NCI-H345 (cell line): ENCODE measurements around the gene SCYGR4.
A peak's percentile ranks its signal among the peaks of the same experiment; 100 is the strongest.
"Not testable (repeated sequence)": the region's sequence is repeated elsewhere in the genome, so short reads cannot be mapped to it uniquely, and the experiment has no call there.

Experiments used
- DNase-seq: peaks from one replicate; lab custom pipeline; 2025; lab: John Stamatoyannopoulos, UW

Gene SCYGR4, protein sequence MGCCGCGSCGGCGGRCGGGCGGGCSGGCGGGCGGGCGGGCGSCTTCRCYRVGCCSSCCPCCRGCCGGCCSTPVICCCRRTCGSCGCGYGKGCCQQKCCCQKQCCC

DNA sequence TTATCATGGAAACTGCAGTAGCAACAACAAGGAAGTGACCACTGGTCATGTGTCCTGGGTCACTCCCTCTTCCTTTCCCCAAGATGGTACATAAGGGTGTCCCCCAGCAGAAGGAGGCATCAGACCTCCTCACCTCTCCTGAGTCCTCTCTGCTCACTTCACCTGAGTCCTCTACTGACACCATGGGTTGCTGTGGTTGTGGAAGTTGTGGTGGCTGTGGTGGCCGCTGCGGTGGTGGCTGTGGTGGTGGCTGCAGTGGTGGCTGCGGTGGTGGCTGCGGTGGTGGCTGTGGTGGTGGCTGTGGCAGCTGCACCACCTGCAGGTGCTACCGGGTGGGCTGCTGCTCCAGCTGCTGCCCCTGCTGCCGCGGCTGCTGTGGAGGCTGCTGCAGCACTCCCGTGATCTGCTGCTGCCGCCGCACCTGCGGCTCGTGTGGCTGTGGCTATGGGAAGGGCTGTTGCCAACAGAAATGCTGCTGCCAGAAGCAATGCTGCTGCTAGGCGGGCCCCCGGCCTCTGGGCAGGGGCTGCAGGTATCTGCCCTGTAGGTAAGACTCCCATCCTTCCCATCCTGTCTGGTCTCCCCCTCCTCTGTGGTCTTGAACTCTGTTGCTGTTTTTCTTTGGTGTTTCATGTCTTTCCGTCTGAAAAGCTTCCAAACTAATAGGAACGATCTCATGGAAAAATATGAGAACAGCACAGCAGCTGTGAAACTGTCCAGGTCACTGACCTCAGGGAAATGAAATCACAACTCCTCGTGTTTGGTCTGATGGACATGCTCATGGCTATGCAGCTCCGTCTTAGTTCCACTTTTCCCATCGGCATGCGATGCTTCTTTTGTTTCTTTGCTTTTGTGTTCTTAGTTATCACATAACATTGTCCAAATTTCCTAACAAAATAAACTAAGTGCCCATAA, at the start of gene SCYGR4:
Gene SCYGR4, plus strand, starts transcription at position 183 of the 915 bp plus-strand sequence. Its CDS starts 0 bp downstream, at position 183.
- DNase-seq = no peak

DNA sequence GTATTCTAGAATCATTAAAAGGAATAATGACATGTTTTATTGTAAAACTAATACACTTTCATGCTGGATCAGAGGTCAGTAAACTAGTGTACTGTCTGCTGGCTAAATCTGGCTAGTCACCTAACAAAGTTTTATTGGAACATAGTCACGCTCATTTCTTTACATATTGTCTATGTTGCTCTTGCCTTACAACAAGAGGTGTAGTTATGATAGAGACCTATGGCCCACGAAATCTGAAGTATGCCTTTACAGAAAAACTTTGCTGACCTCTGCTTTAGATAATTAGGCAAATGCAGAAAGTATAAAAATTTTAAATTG, 48.5 kb upstream of the SCYGR4 start:
- DNase-seq = no peak

DNA sequence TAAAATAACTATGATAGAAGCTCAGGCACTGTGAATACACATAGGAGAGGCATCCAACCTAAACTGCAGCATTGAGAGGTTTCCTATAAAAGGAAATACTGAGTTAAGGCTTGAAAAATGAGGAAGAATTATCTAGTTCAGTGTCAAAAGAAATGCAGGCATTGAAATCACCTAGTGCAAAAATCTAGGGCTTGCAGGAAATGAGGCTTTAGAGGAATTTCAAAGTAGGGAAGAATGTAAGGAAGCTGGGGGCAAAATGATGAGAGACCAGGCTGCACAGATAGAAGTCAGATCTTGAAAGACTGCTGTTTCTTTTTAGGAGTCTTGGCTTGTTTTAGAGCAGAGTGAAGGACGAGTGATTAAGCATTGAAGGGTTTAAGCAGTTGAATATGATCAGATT, 46.7 kb upstream of the SCYGR4 start:
- DNase-seq = no peak

DNA sequence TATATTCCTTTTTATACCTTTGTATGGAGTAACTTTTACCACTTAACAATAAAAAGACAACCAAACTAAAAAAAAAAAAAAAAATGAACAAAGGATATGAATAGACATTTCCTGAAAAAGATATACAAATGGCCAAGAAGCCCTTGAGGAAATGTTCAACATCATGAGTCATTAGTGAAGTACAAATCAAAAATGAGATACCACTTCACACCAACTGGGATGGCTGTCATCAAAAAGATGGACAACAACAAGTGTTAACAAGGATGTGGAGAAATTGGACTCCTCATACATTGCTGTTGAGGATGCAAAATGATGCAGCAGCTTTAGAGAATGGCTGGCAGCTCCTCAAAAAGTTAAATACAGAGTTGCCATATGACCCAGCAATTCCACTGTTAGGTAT, 41.2 kb upstream of the SCYGR4 start:
- no peak for DNase-seq

DNA sequence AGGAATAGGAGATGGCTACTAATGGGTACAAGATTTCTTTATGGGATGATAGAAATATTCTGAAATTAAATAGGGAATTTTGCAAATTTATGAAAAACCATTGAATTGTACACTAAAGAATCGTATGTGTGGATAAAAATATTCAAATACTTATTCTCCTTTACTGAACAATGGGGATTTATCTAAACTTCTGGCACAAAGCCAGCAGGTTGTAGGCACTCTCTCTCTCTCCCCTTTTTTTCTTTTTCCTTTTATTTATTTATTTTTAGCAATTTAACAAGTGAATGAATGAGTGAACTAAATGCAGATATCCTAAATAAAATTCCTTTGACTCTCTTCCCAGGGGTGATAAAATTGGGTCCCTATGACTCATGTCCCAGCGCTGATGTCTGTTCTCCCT, 40.5 kb upstream of the SCYGR4 start:
- no peak for DNase-seq

DNA sequence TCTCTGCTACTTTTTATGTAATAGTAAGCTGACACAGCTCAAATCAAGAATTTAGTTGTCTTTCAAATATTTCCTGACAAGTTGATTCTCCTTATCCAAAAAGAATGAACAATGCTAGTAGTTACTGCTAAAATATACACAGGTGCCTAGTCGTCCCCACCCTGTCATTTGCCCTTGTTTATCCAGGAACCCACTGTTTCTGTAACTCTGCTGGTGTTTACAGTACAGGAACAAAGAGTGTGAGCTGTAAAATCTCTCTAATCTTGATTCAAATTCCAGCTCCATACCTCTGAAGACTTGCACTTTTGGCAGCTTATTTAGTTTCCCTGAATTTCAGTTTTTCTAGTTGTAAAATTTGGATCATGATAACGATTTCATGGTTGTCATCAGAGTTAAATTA, 39.7 kb upstream of the SCYGR4 start:
- DNase-seq = no peak

DNA sequence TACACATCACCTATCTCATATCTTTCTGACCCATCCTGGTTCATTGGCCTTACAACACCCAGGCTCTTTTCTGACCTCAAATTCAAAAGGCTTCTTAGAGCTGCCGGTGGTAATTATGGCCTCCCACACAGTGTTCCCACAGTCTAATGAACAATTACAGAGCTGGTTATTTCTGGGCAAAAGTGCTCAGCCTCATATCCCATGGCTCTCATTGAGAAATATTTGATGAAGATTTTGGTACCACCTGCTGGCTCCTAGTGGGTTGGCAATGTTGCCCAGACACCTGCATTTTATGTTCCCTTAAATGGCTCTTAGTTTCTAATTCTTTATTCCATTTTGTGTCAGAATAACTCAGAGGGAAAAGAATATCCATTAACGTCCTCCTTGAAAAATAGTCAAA, 38.7 kb upstream of the SCYGR4 start:
- DNase-seq = no peak

DNA sequence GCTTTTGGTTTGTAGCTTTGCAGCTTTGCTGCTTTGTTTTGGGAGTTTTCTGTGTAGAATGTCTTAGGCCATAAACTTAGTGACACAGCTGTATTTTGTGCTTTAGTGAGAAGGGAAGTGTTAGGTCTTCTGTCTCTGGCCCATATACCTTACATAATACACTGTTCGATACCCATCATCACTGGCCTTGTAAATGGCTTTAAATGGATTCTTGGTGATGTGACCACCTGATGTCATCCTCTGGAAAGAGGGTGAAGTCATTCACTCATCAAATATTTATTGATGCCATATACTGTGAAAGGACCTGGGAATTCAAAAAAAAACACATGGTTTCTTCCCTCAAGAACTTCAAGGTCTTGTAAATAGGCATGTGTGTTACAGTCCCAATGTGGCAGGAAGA, 37.5 kb upstream of the SCYGR4 start:
- DNase-seq = no peak

DNA sequence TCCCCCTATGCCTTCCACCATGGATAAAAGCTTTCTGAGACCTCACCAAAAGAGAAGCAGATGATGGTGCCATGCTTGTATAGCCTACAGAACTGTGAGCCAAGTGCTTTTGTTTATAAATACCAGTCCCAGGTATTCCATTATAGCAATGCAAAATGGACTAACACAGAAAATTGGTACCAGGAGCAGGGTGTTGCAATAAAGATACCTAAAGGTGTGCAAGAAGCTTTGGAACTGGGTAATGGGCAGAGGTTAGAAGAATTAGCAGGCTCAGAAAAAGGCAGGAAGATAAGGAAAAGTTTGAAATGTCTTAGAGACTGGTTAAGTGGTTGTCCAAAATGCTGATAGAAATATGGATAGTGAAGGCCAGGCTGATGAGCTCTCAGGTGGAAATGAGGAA, 34.9 kb upstream of the SCYGR4 start:
- DNase-seq = no peak

DNA sequence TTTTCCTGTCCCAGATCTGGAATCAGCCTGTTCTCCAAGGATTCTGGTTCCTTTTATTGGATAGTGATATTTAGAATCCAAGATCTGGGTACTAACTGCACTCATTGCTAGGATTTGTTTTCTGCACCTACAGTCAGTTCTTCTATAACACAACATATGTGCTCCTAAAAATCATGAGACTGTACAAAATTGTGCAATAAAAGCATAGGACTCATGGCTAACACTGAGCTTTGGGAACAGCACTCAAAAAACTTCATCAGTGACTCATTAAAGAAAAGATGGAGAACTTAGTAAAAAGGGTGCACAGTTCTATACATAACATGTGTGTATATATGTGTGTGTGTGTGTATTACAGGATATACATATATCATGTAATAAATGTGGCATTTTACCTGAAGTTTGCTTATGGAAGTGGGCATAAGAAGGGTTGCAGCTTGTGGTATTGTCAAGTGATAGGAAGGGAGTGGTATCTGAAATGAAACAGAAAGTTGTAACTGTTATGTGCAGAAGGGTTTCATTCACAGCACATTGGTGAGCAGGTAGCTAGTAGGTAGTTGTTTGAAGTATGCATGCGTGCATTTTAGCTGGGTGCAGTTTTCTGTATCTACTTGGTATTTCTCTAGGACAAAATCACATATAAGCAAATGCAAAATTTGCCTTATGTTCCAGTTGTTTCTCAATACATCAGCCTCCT, 24.5 kb upstream of the SCYGR4 start:
- DNase-seq = no peak

DNA sequence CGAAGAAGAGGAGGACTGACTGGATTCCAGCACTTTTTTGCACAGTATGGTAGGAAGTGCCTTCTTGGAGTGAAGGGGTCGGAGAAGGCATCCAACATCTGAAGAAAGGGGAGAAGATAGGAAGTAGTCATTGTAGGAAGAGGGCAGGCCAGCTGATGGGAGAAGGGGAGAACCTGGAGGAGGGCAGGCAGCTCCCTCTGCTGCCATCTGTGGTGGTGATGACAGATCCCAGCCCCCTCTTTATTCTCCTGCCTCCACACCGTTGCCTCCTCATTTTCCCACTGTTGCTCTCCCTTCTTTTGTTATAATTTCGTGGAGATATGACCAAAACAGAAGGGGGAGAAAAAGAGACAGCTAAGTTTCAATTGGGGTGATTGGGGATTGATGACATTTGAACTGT, 21.5 kb upstream of the SCYGR4 start:
- no peak for DNase-seq

DNA sequence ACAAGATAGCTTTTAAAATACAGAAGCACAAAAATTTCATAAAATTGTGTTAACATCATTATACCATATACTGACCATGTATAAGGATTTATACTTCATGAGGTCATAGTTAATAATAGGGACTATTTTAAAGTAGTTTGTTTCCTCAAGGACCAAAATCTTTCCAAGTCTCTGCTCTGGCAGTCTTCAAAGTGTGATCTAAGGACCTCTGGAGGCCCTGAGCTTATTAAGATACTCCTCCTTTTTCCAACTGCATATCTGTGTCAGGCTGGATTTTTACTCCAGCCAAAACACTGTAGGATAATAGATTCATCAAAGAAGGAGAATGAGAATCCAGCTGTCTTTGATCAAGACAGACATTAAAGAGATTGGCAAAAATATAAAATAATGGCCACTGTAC, 20.3 kb upstream of the SCYGR4 start:
- no peak for DNase-seq

DNA sequence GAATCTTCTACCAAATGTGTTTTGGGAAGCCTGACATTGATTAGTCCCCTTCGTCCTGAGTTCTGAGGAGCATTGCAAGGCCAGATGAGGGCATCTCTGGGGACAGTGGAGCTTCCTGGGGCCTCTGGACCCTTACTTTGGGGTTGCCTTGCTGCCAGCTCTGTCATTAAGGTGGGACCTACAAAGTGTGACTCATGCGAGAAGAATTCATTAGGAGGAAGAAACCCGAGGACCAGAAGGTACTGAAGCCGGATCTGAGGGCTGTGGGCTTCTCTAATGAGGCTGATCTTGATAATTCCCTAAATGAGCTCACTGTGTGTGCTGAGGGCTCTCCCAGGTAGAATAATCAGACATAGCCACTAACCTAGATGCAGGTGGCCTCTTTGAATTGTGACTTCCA, 19.3 kb upstream of the SCYGR4 start:
- DNase-seq = no peak

DNA sequence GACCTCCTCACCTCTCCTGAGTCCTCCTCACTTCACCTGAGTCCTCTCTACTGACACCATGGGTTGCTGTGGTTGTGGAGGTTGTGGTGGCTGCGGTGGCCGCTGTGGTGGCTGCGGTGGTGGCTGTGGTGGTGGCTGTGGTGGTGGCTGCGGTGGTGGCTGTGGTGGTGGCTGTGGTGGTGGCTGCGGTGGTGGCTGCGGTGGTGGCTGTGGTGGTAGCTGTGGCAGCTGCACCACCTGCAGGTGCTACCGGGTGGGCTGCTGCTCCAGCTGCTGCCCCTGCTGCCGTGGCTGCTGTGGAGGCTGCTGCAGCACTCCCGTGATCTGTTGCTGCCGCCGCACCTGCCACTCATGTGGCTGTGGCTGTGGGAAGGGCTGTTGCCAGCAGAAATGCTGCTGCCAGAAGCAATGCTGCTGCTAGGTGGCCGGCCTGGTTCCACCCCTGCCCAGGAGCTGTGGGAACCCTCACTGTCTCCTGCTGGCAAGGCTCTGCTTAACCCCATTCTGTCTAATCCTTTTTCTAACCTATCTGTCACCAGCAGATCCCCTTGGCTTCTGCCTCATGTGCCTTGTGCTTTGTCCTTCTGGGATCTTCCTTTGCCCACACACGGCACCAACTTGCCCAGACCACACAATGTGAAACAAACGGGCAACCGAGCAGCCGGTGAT, 18.3 kb upstream of the SCYGR4 start, which contains the start of gene SCYGR2:
Gene SCYGR2, plus strand, starts transcription at position 59 of the 669 bp plus-strand sequence. Its CDS starts 0 bp downstream, at position 59.
- DNase-seq = not testable (repeated sequence)

DNA sequence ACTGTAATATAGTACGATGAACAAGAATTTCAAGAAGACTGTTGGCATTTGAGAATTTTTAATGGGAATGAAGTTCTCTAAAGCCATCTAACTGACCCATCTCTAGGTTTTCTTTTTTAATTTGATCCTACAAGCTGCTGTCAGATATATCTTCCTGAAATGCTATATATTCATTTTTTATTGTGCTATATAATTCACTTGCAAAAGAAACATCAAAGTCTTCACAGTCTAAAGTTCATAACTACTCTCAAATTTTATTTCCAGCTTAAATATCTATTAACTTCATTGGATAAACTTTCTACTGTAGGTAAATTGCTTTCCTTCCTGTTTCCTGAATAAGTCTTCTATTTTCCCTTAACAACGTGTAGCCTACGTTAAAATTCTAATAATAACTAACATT, 14.9 kb upstream of the SCYGR4 start:
- no peak for DNase-seq

DNA sequence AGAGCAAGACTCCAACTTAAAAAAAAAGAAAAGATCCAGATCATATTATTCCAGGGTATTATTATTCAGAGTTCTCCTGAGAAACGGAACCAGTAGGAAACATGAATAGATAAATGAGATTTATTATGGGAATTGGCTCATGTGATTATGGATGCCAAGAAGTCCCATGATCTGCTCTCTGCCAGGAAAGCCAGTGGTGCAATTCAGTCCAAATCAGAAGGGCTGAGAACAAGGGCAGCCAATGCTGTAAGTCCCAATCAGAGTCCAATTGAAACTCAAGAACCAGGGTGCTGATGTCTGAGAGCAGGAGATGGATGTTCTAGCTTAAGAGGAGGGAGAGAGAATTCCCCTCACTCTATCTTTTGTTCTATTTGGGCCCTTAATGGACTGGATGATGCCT, 10.8 kb upstream of the SCYGR4 start:
- DNase-seq = no peak

DNA sequence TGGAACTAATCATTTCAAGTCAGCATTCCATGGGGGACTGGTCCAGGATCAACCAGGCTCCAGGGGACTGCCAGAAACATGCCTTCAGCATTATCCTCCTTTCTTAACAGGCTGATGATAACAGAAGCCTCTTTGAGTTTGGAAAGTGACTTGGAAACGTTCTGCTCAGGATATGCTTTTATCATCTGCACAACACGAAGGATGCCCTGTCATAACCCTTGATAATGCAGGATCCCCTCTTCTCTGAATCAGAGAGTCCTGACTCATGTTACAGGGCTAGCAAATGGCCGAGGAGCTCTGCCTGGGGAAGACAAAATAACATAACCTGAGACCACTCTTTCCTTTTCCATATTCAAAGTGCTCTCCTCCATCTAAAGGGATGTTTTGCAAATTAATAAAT, 9.4 kb upstream of the SCYGR4 start:
- DNase-seq = no peak

DNA sequence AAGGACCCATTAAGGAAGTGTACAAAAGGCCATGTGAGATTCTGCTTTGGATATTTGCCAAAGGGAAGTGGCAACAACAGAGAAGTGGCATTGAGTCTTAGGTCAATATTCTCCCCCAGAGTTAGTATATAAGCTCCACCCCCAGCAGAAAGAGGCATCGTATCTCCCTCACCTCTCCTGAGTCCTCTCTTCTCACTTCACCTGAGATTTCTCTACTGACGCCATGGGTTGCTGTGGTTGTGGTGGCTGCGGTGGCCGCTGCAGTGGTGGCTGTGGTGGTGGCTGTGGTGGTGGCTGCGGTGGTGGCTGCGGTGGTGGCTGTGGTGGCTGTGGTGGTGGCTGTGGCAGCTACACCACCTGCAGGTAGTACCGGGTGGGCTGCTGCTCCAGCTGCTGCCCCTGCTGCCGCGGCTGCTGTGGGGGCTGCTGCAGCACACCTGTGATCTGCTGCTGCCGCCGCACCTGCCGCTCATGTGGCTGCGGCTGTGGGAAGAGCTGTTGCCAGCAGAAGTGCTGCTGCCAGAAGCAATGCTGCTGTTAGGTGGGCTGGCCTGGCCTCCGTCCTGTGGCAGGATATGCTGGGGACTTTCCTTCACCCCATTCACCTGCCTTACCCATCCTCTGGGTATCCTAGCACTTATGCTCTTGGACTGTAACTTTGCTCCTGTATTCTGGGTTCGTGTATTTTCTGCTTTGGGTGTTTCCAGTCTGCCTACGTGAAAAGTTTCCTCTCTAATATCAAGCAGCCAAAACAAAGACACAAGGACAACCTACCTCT, 8.5 kb upstream of the SCYGR4 start:
- DNase-seq = peak; percentile 66

DNA sequence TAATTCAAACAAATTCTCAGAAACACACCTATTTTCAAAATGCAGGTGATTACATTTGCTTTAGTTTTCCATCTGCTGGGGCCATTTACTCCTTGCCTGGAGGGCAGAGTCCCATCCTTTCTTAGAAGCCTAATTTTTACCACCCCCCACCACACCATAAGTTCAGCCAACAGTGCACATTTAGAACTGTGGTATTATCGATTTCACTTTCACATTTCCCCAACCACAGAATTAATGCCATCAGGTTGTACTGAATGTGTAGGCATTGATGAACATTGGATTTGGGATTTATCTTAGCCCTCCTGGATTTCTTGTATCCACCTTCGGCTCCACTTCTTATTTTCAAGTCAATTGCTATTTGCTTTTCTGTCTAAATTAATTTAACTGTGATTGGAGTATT, 7.2 kb upstream of the SCYGR4 start:
- DNase-seq = no peak

DNA sequence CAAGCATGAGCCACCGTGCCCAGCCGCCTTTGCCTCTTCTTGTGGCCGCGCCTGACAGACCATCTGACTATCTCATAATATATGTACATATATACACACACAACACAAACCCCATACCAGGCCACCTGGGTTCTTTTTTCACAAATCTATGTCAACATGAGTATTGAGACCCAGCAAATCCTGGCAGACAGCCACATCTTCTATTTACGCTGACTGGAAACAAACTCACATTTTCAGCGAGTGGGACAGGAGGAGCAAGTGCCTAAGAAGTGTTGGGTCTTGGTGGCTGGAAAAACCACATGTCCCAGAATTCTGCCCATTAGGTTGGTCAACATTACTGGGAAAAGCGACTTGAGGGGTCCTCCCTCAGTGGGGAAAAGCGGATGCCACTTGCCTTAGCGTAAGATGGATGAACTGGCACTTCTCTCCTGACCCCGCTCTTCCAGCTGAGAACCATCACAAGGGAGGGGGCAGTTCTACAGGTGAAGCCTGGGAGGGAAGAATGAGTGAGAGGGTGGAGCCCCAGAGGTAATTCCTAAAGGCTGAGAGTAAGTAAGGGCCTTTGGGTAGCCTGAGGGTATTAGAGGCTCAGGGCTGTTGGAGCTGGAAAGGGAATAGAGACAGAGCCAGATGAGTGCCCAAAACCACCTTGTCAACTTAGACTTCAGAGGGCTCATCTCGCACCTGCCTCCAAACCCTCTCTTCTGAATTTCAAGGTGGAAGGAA, 4.6 kb upstream of the SCYGR4 start:
- DNase-seq = peak; percentile 88

DNA sequence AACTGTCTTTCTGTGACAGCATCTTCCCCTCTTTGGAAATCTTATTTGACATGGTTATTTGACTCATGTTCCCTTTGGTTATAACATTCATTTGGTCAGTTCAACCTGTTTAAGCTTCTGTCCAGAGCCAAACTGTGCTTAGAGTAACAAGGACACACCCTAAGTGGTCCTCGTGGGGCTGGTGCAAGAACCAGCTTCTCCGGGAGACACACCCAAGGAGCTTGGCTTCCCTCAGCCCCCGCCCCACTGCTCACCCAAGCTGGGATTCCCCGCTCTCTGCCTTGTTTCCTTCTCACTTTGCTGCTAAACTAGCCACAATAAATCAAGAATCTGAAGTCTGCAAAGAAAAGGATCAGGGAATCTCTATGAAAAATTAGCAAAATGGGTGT, 4.0 kb upstream of the SCYGR4 start:
- DNase-seq = no peak
